Calu3 (cell line): ENCODE data around the gene SETD4. TPM values are rescaled to one million over a fixed set of nuclear protein-coding genes. Genes with fewer than 3 reads are reported as not detected.
"Not testable (repeated sequence)": the region's sequence is repeated elsewhere in the genome, so short reads cannot be mapped to it uniquely, and the experiment has no call there.

Experiments used
- BruUV-seq: library from RNA; stranded (reverse); fragments of 400-500 nt; replicated peaks from 2 replicates; lab custom pipeline; 2021; lab: Mats Ljungman, UMichigan
- CTCF ChIA-PET: fragments of 300-600 bp; sonication (Branson Sonifier 250); formaldehyde crosslinking; loops from one replicate; lab custom pipeline; 2022; ENCODE audit warnings: antibody characterized with exemption; lab: Charles Lee
- DNase-seq: peaks from one replicate; pipeline ENCODE4 v3.0.0; 2022
- H3K27ac Mint-ChIP-seq: one replicate; pipeline ENCODE4 v1.8.0; 2022; ENCODE audit warnings: mixed read lengths; ENCODE audit not compliant: unreplicated experiment
- H3K27me3 Mint-ChIP-seq: one replicate; pipeline ENCODE4 v1.8.0; 2022; ENCODE audit warnings: mixed read lengths; ENCODE audit not compliant: unreplicated experiment
- H3K36me3 Mint-ChIP-seq: one replicate; pipeline ENCODE4 v1.8.0; 2022; ENCODE audit warnings: mild to moderate bottlenecking, moderate library complexity, mixed read lengths; ENCODE audit not compliant: insufficient read depth, unreplicated experiment
- H3K4me1 Mint-ChIP-seq: one replicate; pipeline ENCODE4 v1.8.0; 2022; ENCODE audit warnings: mild to moderate bottlenecking, low read depth, mixed read lengths; ENCODE audit not compliant: unreplicated experiment
- H3K4me3 Mint-ChIP-seq: one replicate; pipeline ENCODE4 v1.8.0; 2022; ENCODE audit warnings: mild to moderate bottlenecking, low read depth, moderate library complexity, mixed read lengths; ENCODE audit not compliant: unreplicated experiment
- H3K9me3 Mint-ChIP-seq: one replicate; pipeline ENCODE4 v1.8.0; 2022; ENCODE audit warnings: low read depth, mixed read lengths; ENCODE audit not compliant: unreplicated experiment
- CTCF ChIP-seq: fragments of 200-600 bp; IDR thresholded peaks from one replicate; pipeline ENCODE4 v1.8.0; 2022; ENCODE audit warnings: antibody characterized with exemption; ENCODE audit not compliant: unreplicated experiment
- intact Hi-C: fragments of 100-400 bp; cut with micrococcal nuclease; formaldehyde crosslinking; loops from one replicate; pipeline ENCODE4 v1.10.0; 2022; ENCODE audit not compliant: unreplicated experiment
- total RNA-seq: library from RNA; stranded (reverse); gene quantifications from 2 replicates; pipeline ENCODE4 v1.2.3, GENCODE V29; 2022

The SETD4 gene
- total RNA-seq, 1 experiment from 2014 or later, result 24.7 TPM

DNA sequence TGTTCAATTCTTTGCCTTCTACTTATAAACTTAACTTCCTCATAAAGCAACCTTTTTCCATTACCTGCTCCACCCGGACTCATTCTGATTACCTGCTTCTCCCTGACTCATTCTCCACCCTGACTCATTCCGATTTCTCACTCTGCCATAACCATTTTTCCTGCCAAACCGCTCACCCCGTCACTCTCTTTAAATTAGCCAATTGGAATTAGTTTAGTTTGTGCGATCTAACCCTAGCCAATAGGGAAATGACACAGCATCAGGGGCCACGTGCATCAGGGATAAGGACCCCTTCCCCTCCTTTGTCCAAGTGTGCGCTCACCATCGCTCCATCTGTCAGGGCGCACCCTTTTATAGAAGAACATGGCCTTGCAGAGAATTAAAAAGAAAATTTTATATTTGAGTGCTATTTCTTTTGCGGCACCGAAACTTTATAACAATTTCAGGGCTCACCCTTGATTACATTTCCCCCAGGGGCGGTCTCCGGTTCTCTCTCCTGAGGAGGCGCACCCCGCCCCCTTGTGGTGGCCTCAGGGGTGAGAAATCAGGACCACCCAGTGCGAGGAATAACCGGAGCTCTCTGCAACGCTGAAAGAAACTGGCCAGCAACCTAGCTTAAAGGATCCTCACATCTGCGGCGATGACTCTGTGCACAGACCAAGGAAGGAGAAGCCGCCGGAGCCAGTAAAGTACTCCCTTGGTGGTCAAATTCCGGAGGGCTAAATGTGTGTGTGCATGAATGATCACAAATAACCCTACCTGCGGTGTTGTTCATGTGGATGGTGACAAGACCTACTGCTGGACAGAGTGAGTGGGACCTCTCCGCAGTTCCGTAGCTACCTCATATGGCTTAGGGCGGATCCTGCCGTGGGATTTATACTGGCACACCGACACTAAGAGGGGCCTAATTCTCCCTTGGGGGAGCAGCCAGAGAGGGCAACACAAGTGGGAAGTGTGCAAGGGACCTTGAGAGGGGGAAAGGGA is 44.3 kb upstream of the SETD4 start:
- CTCF ChIA-PET, result interaction anchor here (0.5 to 2.4 kb wide), 3 partner anchors 45 to 1738 kb away, joined by 3 to 8 read pairs (median 4); partner anchors contain the start of gene SETD4
- H3K27me3 Mint-ChIP-seq, result no peaks in the 10 kb centered on the region
- H3K4me3 Mint-ChIP-seq, result peak overlapping the region; percentile 55
- peak; percentile 53 for TF ChIP-seq CTCF
- intact Hi-C loops, result loop anchor here (2.0 kb wide), 1 partner anchor 44 kb away; the partner anchor contains the start of gene SETD4
- no peaks in the 10 kb centered on the region for H3K9me3 Mint-ChIP-seq
- peak overlapping the region; percentile 81 for H3K27ac Mint-ChIP-seq
- peaks cover 9% of the 10 kb centered on the region for H3K4me1 Mint-ChIP-seq
- H3K36me3 Mint-ChIP-seq, result peaks cover 18% of the 10 kb centered on the region
- peak; percentile 58 for DNase-seq
- no TSS peak for BruUV-seq

DNA sequence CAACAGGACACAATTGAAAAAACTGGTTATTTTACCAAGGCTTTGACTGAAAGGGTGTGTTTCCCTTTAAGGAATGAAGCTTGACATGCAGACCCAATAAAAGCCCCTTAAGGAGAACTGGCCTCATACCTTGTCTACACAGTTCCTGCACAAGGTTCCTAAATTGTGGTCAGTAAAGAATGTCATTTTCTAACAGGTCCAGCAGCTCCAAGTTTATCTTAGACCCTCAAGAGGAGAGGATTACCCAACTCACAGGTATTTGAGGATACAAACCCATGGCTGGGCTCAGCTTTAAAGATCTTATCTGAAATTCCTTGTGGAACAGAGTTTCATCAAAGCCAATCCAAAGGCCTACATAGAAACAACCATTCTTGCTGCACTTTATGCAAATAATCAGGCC is 43.1 kb upstream of the SETD4 start:
- H3K4me3 Mint-ChIP-seq, result no peak overlapping the region
- no peak for TF ChIP-seq CTCF
- intact Hi-C loops, result no loop called here
- no peak for DNase-seq
- H3K36me3 Mint-ChIP-seq, result peaks cover 18% of the 10 kb centered on the region
- no TSS peak for BruUV-seq
- no peaks in the 10 kb centered on the region for H3K27me3 Mint-ChIP-seq
- no peaks in the 10 kb centered on the region for H3K9me3 Mint-ChIP-seq
- CTCF ChIA-PET, result no interaction called here
- H3K4me1 Mint-ChIP-seq, result peaks cover 9% of the 10 kb centered on the region
- H3K27ac Mint-ChIP-seq, result no peak overlapping the region

DNA sequence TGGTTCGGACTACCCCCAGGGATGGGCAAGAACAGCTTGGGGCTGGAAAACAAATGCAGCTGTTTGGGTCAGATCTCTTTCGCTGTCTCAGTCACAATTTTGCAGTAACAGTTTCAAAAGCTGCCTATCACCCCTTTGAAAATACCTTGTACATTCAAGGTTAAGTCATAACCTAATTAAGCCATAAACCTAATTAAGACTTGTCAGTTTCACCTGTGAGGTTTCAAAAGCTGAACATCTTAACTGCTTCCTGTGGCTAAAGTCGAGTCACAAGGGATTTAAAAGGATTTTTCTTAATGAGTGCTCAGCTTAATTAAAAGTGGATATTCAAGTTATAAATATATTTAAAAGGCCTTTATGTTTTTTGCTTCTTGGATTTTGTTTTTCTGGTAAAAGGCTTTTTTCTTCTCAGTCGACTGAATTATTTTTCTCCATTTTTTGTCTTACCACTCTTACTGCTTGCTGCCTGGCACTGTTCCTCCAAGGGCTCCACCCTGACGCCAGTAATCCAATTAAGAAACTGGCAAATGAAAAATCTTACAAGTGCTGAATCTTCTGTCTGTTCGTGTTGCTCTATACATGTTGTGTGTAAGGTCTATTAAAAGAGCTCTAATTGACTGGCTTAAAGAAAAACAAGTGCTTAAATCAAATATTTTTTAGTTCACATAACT is 40.8 kb upstream of the SETD4 start:
- no peak for TF ChIP-seq CTCF
- Mint-ChIP-seq H3K4me1 (peaks cover 9% of the 10 kb centered on the region), H3K27me3 (no peaks in the 10 kb centered on the region), H3K4me3 (no peak overlapping the region), H3K36me3 (peaks cover 18% of the 10 kb centered on the region), H3K27ac (no peak overlapping the region), H3K9me3 (no peaks in the 10 kb centered on the region)
- DNase-seq, result no peak
- CTCF ChIA-PET, result no interaction called here
- intact Hi-C loops, result no loop called here
- no TSS peak for BruUV-seq

DNA sequence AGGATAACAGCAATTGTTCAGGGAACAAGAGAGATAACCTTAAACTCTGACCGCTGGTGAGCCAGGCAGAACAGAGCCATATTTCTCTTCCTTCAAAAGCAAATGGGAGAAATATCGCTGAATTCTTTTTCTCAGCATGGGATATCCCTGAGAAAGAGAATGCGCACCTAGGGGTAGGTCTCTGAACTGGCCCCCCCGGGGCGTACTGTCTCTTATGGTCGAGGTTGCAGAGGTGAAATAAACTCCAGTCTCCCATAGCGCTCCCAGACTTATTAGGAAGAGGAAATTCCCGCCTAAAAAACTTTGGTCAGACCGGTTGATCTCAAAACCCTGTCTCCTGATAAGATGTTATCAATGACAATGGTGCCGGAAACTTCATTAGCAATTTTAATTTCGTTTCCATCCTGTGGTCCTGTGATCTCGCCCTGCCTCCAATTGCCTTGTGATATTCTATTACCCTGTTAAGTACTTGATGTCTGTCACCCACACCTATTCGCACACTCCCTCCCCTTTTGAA is 39.4 kb upstream of the SETD4 start:
- intact Hi-C loops, H3K36me3 Mint-ChIP-seq, H3K27me3 Mint-ChIP-seq, BruUV-seq, H3K9me3 Mint-ChIP-seq, H3K27ac Mint-ChIP-seq, H3K4me1 Mint-ChIP-seq, H3K4me3 Mint-ChIP-seq, CTCF ChIA-PET, DNase-seq: not testable (repeated sequence)
